Esophagus squamous epithelium (tissue), 5 donors: ENCODE data around the gene FAM209B. TPM values are rescaled to one million over a fixed set of nuclear protein-coding genes. Genes with fewer than 3 reads are reported as not detected.

Experiments
- DNase-seq: peaks from one replicate; lab custom pipeline; 2025; lab: John Stamatoyannopoulos, UW
- H3K27ac ChIP-seq, 4 donors: fragments of 200-600 bp; sonication (generic); one replicate each; pipeline ENCODE4 v1.5.1; 2016 to 2019; ENCODE audit warnings: mild to moderate bottlenecking in 1 of 4
- H3K27me3 ChIP-seq, 4 donors: fragments of 200-600 bp; sonication (generic); 1 replicate in 3 of 4; 2 replicates in 1 of 4; pipeline versions ENCODE4 v1.5.1 to v1.6.0; 2017 to 2021; ENCODE audit warnings: antibody characterized with exemption in 1 of 4
- H3K36me3 ChIP-seq, 3 donors: fragments of 200-600 bp; sonication (generic); one replicate each; pipeline ENCODE4 v1.5.1; 2016 to 2019
- H3K4me1 ChIP-seq, 3 donors: fragments of 200-600 bp; sonication (generic); one replicate each; pipeline ENCODE4 v1.5.1; 2017 to 2019
- H3K4me3 ChIP-seq, 4 donors: fragments of 200-600 bp; sonication (generic); 1 replicate in 3 of 4; 2 replicates in 1 of 4; pipeline ENCODE4 v1.5.1; 2016 to 2019; ENCODE audit warnings: mild to moderate bottlenecking in 2 of 4, moderate library complexity in 1 of 4
- H3K9me3 ChIP-seq, 3 donors: fragments of 200-600 bp; sonication (generic); one replicate each; pipeline ENCODE4 v1.5.1; 2016 to 2019
- POLR2A ChIP-seq, 4 donors: fragments of 450-650 bp; IDR thresholded peaks; one replicate each; pipeline ENCODE4 v1.6.1; 2017; ENCODE audit warnings: antibody characterized with exemption in 4 of 4, mild to moderate bottlenecking in 4 of 4, moderate library complexity in 3 of 4
- WGBS, 2 donors: methylation state at CpG; one replicate each; pipeline ENCODE4 v1.1.5; 2018; 5-methylcytosine and 5-hydroxymethylcytosine counted together
- intact Hi-C: fragments of 100-400 bp; cut with DNase I; formaldehyde crosslinking; loops from one replicate; pipeline ENCODE4 v1.15.0; 2022
- total RNA-seq, 4 donors: library from RNA; depleted of rRNA; stranded (reverse); fragments of >200 nt; gene quantifications; one replicate each; pipeline ENCODE4 v1.1.0, GENCODE V29; 2016
- TF ChIP-seq, protein P1 (sequence below), 6 experiments: fragments of 450-650 bp in 4 of 6; fragments of 200-600 bp in 2 of 6; sonication (generic) in 2 of 6; IDR thresholded peaks; one replicate each; pipeline ENCODE4 v1.5.1; 2016 to 2019; ENCODE audit warnings: antibody characterized with exemption in 6 of 6, mild to moderate bottlenecking in 4 of 6, moderate library complexity in 4 of 6
- donor health status: DM: yes; HTN: yes; CAD: no.

Gene FAM209B
- total RNA-seq, 4 donors from 2014 or later = not detected

- Histone ChIP-seq H3K9me3 (no peaks in the 10 kb centered on the region), H3K36me3 (no peaks in the 10 kb centered on the region), H3K4me1 (no peaks in the 10 kb centered on the region), H3K4me3 (no peak overlapping the region), H3K27me3 (no peaks in the 10 kb centered on the region), H3K27ac (no peak overlapping the region)
- no peak for DNase-seq
- intact Hi-C loops = no loop called here
- no peak for TF ChIP-seq POLR2A (IDR thresholded peaks at IDR 0.05)
- TF ChIP-seq, protein P1, sequence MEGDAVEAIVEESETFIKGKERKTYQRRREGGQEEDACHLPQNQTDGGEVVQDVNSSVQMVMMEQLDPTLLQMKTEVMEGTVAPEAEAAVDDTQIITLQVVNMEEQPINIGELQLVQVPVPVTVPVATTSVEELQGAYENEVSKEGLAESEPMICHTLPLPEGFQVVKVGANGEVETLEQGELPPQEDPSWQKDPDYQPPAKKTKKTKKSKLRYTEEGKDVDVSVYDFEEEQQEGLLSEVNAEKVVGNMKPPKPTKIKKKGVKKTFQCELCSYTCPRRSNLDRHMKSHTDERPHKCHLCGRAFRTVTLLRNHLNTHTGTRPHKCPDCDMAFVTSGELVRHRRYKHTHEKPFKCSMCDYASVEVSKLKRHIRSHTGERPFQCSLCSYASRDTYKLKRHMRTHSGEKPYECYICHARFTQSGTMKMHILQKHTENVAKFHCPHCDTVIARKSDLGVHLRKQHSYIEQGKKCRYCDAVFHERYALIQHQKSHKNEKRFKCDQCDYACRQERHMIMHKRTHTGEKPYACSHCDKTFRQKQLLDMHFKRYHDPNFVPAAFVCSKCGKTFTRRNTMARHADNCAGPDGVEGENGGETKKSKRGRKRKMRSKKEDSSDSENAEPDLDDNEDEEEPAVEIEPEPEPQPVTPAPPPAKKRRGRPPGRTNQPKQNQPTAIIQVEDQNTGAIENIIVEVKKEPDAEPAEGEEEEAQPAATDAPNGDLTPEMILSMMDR (IDR thresholded peaks at IDR 0.05) = no peak
- WGBS, 2 donors = 68 to 83% methylated on average over 4 to 6 of the region's 6 CpGs
Measured at GRCh38 chr20:56540415-56540814, 7.4 kb downstream of the FAM209B start.

DNA sequence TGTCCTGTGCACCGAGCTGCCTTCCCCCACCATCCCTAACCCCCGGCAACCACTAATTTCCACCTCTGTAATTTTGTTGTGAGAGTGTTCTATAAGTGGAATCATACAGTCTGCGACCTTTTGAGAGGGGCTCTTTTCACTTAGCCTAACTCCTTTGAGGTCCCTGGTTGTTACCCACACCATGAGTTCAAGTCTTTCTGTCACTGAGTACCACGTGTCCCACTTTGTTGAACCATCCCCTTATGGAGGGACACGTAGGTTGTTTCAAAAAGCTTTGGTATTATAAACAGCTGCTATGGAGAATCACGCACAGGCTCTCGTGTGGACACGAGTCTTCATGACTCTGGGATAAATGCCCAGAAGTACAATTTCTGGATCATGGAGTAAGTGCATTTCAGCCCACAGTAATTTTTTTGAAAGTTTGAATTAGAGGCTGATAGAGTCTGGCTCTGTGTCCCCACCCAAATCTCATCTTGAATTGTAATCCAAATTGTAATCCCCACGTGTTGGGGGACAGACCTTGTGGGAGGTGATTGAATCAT lies 9.5 kb downstream of the FAM209B start:
- WGBS, 2 donors = 43 to 55% methylated on average over 8 to 9 of the region's 9 CpGs
- TF ChIP-seq, protein P1 (IDR thresholded peaks at IDR 0.05) = no peak
- no peak for TF ChIP-seq POLR2A (IDR thresholded peaks at IDR 0.05)
- Histone ChIP-seq H3K9me3 (no peaks in the 10 kb centered on the region), H3K4me3 (no peak overlapping the region), H3K27ac (no peak overlapping the region), H3K4me1 (no peaks in the 10 kb centered on the region), H3K27me3 (no peaks in the 10 kb centered on the region), H3K36me3 (no peaks in the 10 kb centered on the region)
- intact Hi-C loops = no loop called here
- DNase-seq = no peak

DNA sequence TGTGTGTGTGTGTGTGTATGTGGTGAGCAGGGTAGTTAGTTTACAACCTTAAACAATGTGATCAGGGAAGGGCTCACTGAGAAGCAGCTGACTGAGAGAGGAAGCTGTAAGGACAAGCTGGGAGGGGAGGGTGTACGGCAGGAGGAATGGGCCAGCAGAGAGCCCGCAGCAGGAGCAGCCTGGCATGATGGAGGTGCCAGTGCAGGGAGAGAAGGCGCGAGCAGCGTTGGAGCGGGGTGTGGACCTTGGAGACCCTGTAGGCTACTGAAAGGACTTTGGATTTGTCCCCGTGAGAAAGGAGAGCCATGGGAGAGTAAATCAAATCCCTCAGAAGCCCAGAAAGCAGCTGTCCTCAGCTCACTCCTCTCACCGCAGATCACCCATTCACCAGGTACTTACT lies 18.5 kb downstream of the FAM209B start:
- 81 to 90% methylated on average over 5 to 8 of the region's 8 CpGs for whole genome bisulfite sequencing, 2 donors
- Histone ChIP-seq H3K4me1 (peaks cover 0 to 23% (median 7%) of the 10 kb centered on the region in 3 donors), H3K36me3 (no peaks in the 10 kb centered on the region), H3K27me3 (no peaks in the 10 kb centered on the region), H3K4me3 (no peak overlapping the region), H3K27ac (no peak overlapping the region), H3K9me3 (no peaks in the 10 kb centered on the region)
- intact Hi-C loops = loop anchor here (10.0 kb wide), 2 partner anchors 423 to 503 kb away; no protein-coding TSS in a partner anchor
- TF ChIP-seq, protein P1 (IDR thresholded peaks at IDR 0.05) = no peak
- TF ChIP-seq POLR2A (IDR thresholded peaks at IDR 0.05) = no peak
- DNase-seq = no peak

DNA sequence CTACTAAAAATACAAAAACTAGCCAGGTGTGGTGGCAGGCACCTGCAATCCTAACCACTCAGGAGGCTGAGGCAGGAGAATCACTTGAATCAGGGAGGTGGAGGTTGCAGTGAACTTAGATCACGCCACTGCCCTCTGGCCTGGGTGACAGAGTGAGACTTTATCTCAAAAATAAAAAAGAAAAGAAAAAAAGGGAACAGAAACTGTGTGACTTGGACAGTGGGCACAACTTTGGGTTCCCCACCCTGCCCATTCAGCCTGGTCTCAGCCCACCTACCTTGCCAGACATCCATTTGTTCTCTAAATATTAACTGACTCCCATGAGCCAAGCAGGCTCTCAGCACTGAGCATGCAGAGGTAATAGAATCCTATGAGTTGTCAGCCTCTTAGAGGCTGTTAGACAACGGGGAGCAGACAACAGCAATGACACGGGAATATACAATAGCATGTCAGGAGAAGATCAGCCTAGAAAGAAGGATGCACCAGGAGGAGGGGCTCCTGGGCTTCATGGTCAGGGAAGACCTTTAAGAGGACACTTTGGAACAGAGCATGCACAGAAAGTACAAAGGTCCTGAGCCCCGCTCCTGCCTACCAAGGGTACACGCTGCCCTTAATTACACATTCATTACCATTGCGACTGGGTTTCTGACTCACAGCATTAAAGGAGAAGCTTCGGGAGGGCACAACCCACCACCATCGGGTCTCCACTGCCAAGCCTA lies 20.0 kb downstream of the FAM209B start:
- H3K36me3 ChIP-seq = no peaks in the 10 kb centered on the region
- DNase-seq = no peak
- peaks cover 0 to 33% (median 7%) of the 10 kb centered on the region in 3 donors for H3K4me1 ChIP-seq
- intact Hi-C loops = loop anchor here (10.0 kb wide), 2 partner anchors 422 to 502 kb away; no protein-coding TSS in a partner anchor
- H3K4me3 ChIP-seq = no peak overlapping the region
- TF ChIP-seq, protein P1 (IDR thresholded peaks at IDR 0.05) = no peak
- TF ChIP-seq POLR2A (IDR thresholded peaks at IDR 0.05) = no peak
- peak overlapping the region in 1 of 4 donors; percentile 3 for H3K27ac ChIP-seq
- H3K9me3 ChIP-seq = no peaks in the 10 kb centered on the region
- no peaks in the 10 kb centered on the region for H3K27me3 ChIP-seq
- 69 to 73% methylated on average over 7 to 8 of the region's 8 CpGs for WGBS, 2 donors

DNA sequence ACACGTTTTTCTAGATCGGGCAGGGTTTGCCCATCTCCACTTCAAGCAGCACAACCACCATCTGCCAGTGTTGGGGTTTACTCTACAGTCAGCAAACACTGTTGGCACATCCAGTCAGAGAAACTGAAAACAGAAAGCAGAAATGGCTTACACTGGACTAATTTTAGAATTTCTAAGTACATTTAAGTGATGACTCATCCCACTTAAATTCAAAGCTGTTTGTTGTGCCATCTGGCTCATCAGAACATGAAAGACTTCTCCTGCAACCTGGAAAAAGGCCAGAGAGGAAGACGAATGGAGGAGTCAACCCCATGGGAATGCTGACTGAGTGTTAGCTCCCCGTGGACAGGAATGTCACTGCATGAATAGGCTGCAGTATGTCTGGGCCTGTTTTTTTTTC lies 21.8 kb downstream of the FAM209B start:
- intact Hi-C loops = loop anchor here (10.0 kb wide), 2 partner anchors 420 to 500 kb away; no protein-coding TSS in a partner anchor
- no peak for DNase-seq
- no peaks in the 10 kb centered on the region for H3K27me3 ChIP-seq
- peak overlapping the region in 3 of 4 donors; percentile 32 to 72 (median 33) for H3K27ac ChIP-seq
- 0 to 2% methylated on average over 4 of the region's 4 CpGs for WGBS, 2 donors
- no peaks in the 10 kb centered on the region for H3K9me3 ChIP-seq
- no peak overlapping the region for H3K4me3 ChIP-seq
- TF ChIP-seq, protein P1 (IDR thresholded peaks at IDR 0.05) = peak in 3 of 6 experiments; percentile 20 to 56 (median 42)
- TF ChIP-seq POLR2A (IDR thresholded peaks at IDR 0.05) = peak in 1 of 4 donors; percentile 9
- H3K4me1 ChIP-seq = peaks cover 0 to 45% (median 7%) of the 10 kb centered on the region in 3 donors
- H3K36me3 ChIP-seq = no peaks in the 10 kb centered on the region
